GM12878 (cell line): ENCODE measurements around the gene GABBR2. TPM values are rescaled to one million over a fixed set of nuclear protein-coding genes. Genes with fewer than 3 reads are reported as not detected.

Experiments
- ATAC-seq: fragments of 200-7000 bp; cut with Tn5 transposase; 3 replicates; pipeline ENCODE4 v1.9.1; 2020; ENCODE audit warnings: mild to moderate bottlenecking, moderate library complexity
- BruUV-seq: library from RNA; stranded (reverse); fragments of 400-500 nt; replicated peaks from 2 replicates; lab custom pipeline; 2021; lab: Mats Ljungman, UMichigan
- CTCF ChIA-PET: fragments of 300-600 bp; sonication (Branson Sonifier 250); formaldehyde crosslinking; extraction: SDS; loops from one replicate; lab custom pipeline; 2021; ENCODE audit warnings: inconsistent platforms; lab: Yijun Ruan, JAX
- POLR2A ChIA-PET: fragments of 350-600 bp; formaldehyde crosslinking; extraction: SDS; loops from one replicate; lab custom pipeline; 2021; ENCODE audit warnings: inconsistent platforms; lab: Charles Lee
- RAD21 ChIA-PET: fragments of 300-600 bp; sonication (Branson Sonifier 250); formaldehyde crosslinking; loops from one replicate; lab custom pipeline; 2023; ENCODE audit warnings: antibody characterized with exemption; ENCODE audit not compliant: unreplicated experiment; lab: Charles Lee
- SMC1A ChIA-PET: fragments of 300-600 bp; sonication (Branson Sonifier 250); formaldehyde crosslinking; loops from one replicate; lab custom pipeline; 2023; ENCODE audit not compliant: unreplicated experiment, uncharacterized antibody; lab: Charles Lee
- DNase-seq: peaks from one replicate; pipeline ENCODE4 v3.0.0-alpha.2; 2011; ENCODE audit warnings: low read depth, low spot score
- FAIRE-seq: peaks from 3 replicates; lab custom pipeline; 2011; peaks lifted over from hg19 to GRCh38; lab: Jason Lieb, UNC
- H2AFZ ChIP-seq: 2 replicates; pipeline ENCODE4 v1.6.0; 2011; ENCODE audit warnings: low read depth, low read length, control low read depth; ENCODE audit not compliant: control insufficient read depth
- H3K27ac ChIP-seq: 2 replicates; pipeline ENCODE4 v1.5.1; 2011; ENCODE audit warnings: control low read depth; ENCODE audit not compliant: control insufficient read depth, insufficient read depth
- H3K27me3 ChIP-seq, 2 experiments: replicated peaks in 1 of 2; 2 replicates each; pipeline versions ENCODE4 v1.6.0 to v1.6.1; 2011; ENCODE audit warnings: low read length in 1 of 2; ENCODE audit not compliant: control insufficient read depth in 2 of 2, insufficient read depth in 2 of 2
- H3K36me3 ChIP-seq, 2 experiments: 2 replicates each; pipeline ENCODE4 v1.5.1; 2011; ENCODE audit warnings: low read length in 1 of 2; ENCODE audit not compliant: control insufficient read depth in 2 of 2, insufficient read depth in 2 of 2
- H3K4me1 ChIP-seq: 2 replicates; pipeline ENCODE4 v1.6.1; 2011; ENCODE audit warnings: mild to moderate bottlenecking, low read length, moderate library complexity, mixed read lengths; ENCODE audit not compliant: control insufficient read depth, insufficient read depth
- H3K4me2 ChIP-seq: 2 replicates; pipeline ENCODE4 v1.6.0; 2011; ENCODE audit warnings: control low read depth; ENCODE audit not compliant: control insufficient read depth, insufficient read depth
- H3K4me3 ChIP-seq: fragments of 200-600 bp; sonication (generic); 2 replicates; pipeline ENCODE4 v1.5.1; 2016
- H3K79me2 ChIP-seq: 2 replicates; pipeline ENCODE4 v1.6.0; 2011; ENCODE audit warnings: low read length; ENCODE audit not compliant: control insufficient read depth, insufficient read depth
- H3K9ac ChIP-seq: 2 replicates; pipeline ENCODE4 v1.8.0; 2011; ENCODE audit warnings: low read length, control low read depth, mixed read lengths; ENCODE audit not compliant: control insufficient read depth, insufficient read depth
- H3K9me3 ChIP-seq: replicated peaks from 3 replicates; pipeline ENCODE4 v1.5.1; 2011; ENCODE audit warnings: mild to moderate bottlenecking, low read length; ENCODE audit not compliant: control insufficient read depth, insufficient read depth
- H4K20me1 ChIP-seq: 2 replicates; pipeline ENCODE4 v1.6.0; 2011; ENCODE audit not compliant: control insufficient read depth, insufficient read depth
- BRCA1 ChIP-seq: IDR thresholded peaks from 2 replicates; pipeline ENCODE4 v1.6.1; 2011; ENCODE audit warnings: low read depth, low read length, improper control_type of control experiment
- CEBPZ ChIP-seq: fragments of 150-350 bp; IDR thresholded peaks from 2 replicates; pipeline ENCODE4 v1.6.1; 2016; ENCODE audit warnings: low read depth, low read length
- CHD1 ChIP-seq: IDR thresholded peaks from 2 replicates; pipeline ENCODE4 v1.6.1; 2012; ENCODE audit warnings: low read depth, low read length, improper control_type of control experiment
- ESRRA ChIP-seq: IDR thresholded peaks from 2 replicates; pipeline ENCODE4 v1.6.1; 2012; ENCODE audit warnings: mild to moderate bottlenecking, low read length, improper control_type of control experiment
- GABPA ChIP-seq: IDR thresholded peaks from 2 replicates; pipeline ENCODE4 v1.6.1; 2014; ENCODE audit warnings: antibody characterized with exemption, low read depth, mild to moderate bottlenecking, inconsistent platforms
- HDAC2 ChIP-seq: fragments of 200-600 bp; sonication (generic); IDR thresholded peaks from 2 replicates; pipeline ENCODE4 v1.6.1; 2017
- MXI1 ChIP-seq: fragments of 150-350 bp; IDR thresholded peaks from 2 replicates; pipeline ENCODE4 v1.6.1; 2011; ENCODE audit warnings: low read depth, mild to moderate bottlenecking, inconsistent platforms, low read length, improper control_type of control experiment
- NBN ChIP-seq: fragments of 450-650 bp; IDR thresholded peaks from 2 replicates; pipeline ENCODE4 v1.6.1; 2016
- NR2C1 ChIP-seq: fragments of 450-650 bp; IDR thresholded peaks from 2 replicates; pipeline ENCODE4 v1.6.1; 2017; ENCODE audit warnings: antibody characterized with exemption, mild to moderate bottlenecking, moderate library complexity
- PKNOX1 ChIP-seq: fragments of 450-650 bp; IDR thresholded peaks from 2 replicates; pipeline ENCODE4 v1.6.1; 2016; ENCODE audit warnings: mild to moderate bottlenecking
- RAD21 ChIP-seq: IDR thresholded peaks from 2 replicates; pipeline ENCODE4 v1.6.1; 2011; ENCODE audit warnings: mild to moderate bottlenecking, low read depth, low read length, moderate library complexity; ENCODE audit not compliant: insufficient read depth
- SMAD5 ChIP-seq: IDR thresholded peaks from 2 replicates; pipeline ENCODE4 v1.6.1; 2016; ENCODE audit warnings: antibody characterized with exemption, low read depth
- SREBF2 ChIP-seq: IDR thresholded peaks from 2 replicates; pipeline ENCODE4 v1.6.1; 2012; ENCODE audit warnings: mild to moderate bottlenecking, low read length
- ZBTB4 ChIP-seq: fragments of 450-650 bp; formaldehyde crosslinking; IDR thresholded peaks from 2 replicates; pipeline ENCODE4 v1.4.0; 2022; ENCODE audit warnings: mild to moderate bottlenecking, moderate library complexity
- ZNF384 ChIP-seq: IDR thresholded peaks from 2 replicates; pipeline ENCODE4 v1.6.1; 2012; ENCODE audit warnings: low read depth, mild to moderate bottlenecking, low read length, improper control_type of control experiment, borderline replicate concordance
- WGBS: methylation state at CpG from one replicate; pipeline ENCODE4 v1.1.6; 2016; ENCODE audit warnings: low lambda C conversion rate; ENCODE audit not compliant: insufficient replicate concordance, insufficient coverage; ENCODE audit errors: missing lambda C conversion rate; 5-methylcytosine and 5-hydroxymethylcytosine counted together
- in situ Hi-C: fragments of 300-500 bp; cut with MboI; formaldehyde crosslinking; loops from 9 replicates; pipeline ENCODE4 v1.14.3; 2018; ENCODE audit warnings: mixed read lengths
- intact Hi-C: fragments of 100-400 bp; cut with micrococcal nuclease; formaldehyde crosslinking; loops from one replicate; pipeline ENCODE4 v1.14.2; 2022; ENCODE audit not compliant: unreplicated experiment
- polyA plus RNA-seq, 11 experiments: library from polyadenylated mRNA; depleted of rRNA in 4 of 11; unstranded in 6 of 11; stranded (reverse) in 5 of 11; fragments of >200 nt; fragmentation: Nextera tagmentation in 4 of 11; fragmentation: Illumina TruSeq in 1 of 11; extraction: Ambion mirVana in 4 of 11; extraction: Trizol in 1 of 11; gene quantifications; 1 replicate in 1 of 11; 2 replicates in 10 of 11; pipeline versions ENCODE4 v1.2.1 to v1.2.3, GENCODE V29; 2011 to 2016; ENCODE audit warnings: inconsistent platforms in 2 of 11, missing spikeins in 2 of 11, low read depth in 1 of 11
- total RNA-seq, 4 experiments: library from RNA; depleted of rRNA in 3 of 4; stranded (reverse); fragments of >200 nt in 3 of 4; fragmentation: Illumina TruSeq in 1 of 4; extraction: Trizol in 1 of 4; gene quantifications; 2 replicates each; pipeline versions ENCODE4 v1.2.1 to v1.2.3, GENCODE V29; 2013 to 2021

GABBR2 gene
- total and polyA plus RNA-seq, 10 of the 15 experiments (the other 5 are each of a cell fraction or from before 2014, with no cell fraction given): 0.02 to 2.2 (median 0.06) TPM; not detected in 2

- TF ChIP-seq NBN: no peak
- TF ChIP-seq ZNF384: no peak
- TF ChIP-seq ZBTB4 (CRISPR knock-in tag): no peak
- no peak for TF ChIP-seq PKNOX1
- no peak for TF ChIP-seq SMAD5
- no peak for TF ChIP-seq SREBF2
- no peak for TF ChIP-seq ESRRA
- no peak for TF ChIP-seq CHD1
- TF ChIP-seq GABPA: no peak
- no peak for TF ChIP-seq BRCA1
- no peak for TF ChIP-seq RAD21
- no peak for TF ChIP-seq HDAC2
- TF ChIP-seq NR2C1: no peak
- no peak for TF ChIP-seq MXI1
- no peak for TF ChIP-seq CEBPZ
- DNase-seq (no peak), ATAC-seq (no peak), FAIRE-seq (no peak)
- ChIA-PET POLR2A (no interaction called here), SMC1A (no interaction called here), CTCF (no interaction called here), RAD21 (no interaction called here)
- no peaks in the 10 kb centered on the region for H3K27me3 ChIP-seq
- 31% methylated on average over 4 of the region's 4 CpGs for WGBS
- no peak overlapping the region for H3K4me2 ChIP-seq
- in situ Hi-C loops: no loop called here
- no peak overlapping the region for H2AFZ ChIP-seq
- H3K9me3 ChIP-seq: no peaks in the 10 kb centered on the region
- no peak overlapping the region for H3K9ac ChIP-seq
- no peak overlapping the region for H3K4me3 ChIP-seq
- no peaks in the 10 kb centered on the region for H3K36me3 ChIP-seq
- intact Hi-C loops: no loop called here
- H3K79me2 ChIP-seq: no peaks in the 10 kb centered on the region
- H4K20me1 ChIP-seq: no peaks in the 10 kb centered on the region
- no peaks in the 10 kb centered on the region for H3K4me1 ChIP-seq
- BruUV-seq: no TSS peak
- H3K27ac ChIP-seq: no peak overlapping the region
Observed at GRCh38 chr9:98564714-98565113, 144.0 kb downstream of the GABBR2 start.
